Ishikawa (cell line): Measurements from ENCODE around the gene BEAN1.

Source experiments
- CEBPB ChIP-seq: IDR thresholded peaks from 2 replicates; pipeline ENCODE4 v1.6.1; 2012
- CREB1 ChIP-seq: IDR thresholded peaks from 2 replicates; pipeline ENCODE4 v1.6.1; 2012; ENCODE audit warnings: low read depth
- EGR1 ChIP-seq: IDR thresholded peaks from 2 replicates; pipeline ENCODE4 v1.6.1; 2012
- EP300 ChIP-seq: IDR thresholded peaks from 2 replicates; pipeline ENCODE4 v1.6.1; 2012; ENCODE audit warnings: borderline replicate concordance
- FOXM1 ChIP-seq: IDR thresholded peaks from 2 replicates; pipeline ENCODE4 v1.6.1; 2012; ENCODE audit warnings: low read depth, borderline replicate concordance
- NFIC ChIP-seq: IDR thresholded peaks from 2 replicates; pipeline ENCODE4 v1.6.1; 2012
- RAD21 ChIP-seq: IDR thresholded peaks from 2 replicates; pipeline ENCODE4 v1.6.1; 2012; ENCODE audit warnings: low read depth
- TAF1 ChIP-seq: IDR thresholded peaks from 2 replicates; pipeline ENCODE4 v1.6.1; 2012; ENCODE audit warnings: low read depth, mild to moderate bottlenecking
- TCF12 ChIP-seq: IDR thresholded peaks from 2 replicates; pipeline ENCODE4 v1.6.1; 2012; ENCODE audit warnings: low read depth
- TEAD4 ChIP-seq: IDR thresholded peaks from 2 replicates; pipeline ENCODE4 v1.6.1; 2012
- YY1 ChIP-seq: IDR thresholded peaks from 2 replicates; pipeline ENCODE4 v1.6.1; 2012; ENCODE audit warnings: low read depth
- ZBTB7A ChIP-seq: IDR thresholded peaks from 2 replicates; pipeline ENCODE4 v1.6.1; 2012; ENCODE audit warnings: low read depth
- TF ChIP-seq, protein P1 (sequence below): IDR thresholded peaks from 2 replicates; pipeline ENCODE4 v1.6.1; 2012; ENCODE audit warnings: low read depth, mild to moderate bottlenecking
- TF ChIP-seq, protein P2 (sequence below): IDR thresholded peaks from 2 replicates; pipeline ENCODE4 v1.6.1; 2012
- TF ChIP-seq, protein P3 (sequence below): IDR thresholded peaks from 2 replicates; pipeline ENCODE4 v1.6.1; 2012

Gene BEAN1

DNA sequence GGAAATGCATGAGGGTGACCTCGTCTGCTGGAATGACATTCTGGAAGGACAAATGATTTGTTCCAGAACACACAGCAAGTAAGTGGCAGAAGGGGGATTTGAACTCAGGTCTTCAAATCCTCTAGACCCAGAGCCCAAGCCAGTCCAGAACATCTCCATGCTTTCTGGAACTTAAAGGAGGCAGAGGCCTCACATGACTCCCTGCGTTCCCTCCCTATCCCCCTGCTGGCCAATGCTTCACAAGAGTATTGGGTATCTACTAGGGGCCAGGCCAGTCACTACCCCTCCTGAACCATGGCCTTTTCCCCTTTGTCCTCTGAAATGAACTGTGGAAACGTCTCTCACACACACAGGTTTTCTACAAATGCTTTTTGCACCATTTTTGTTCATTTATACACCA lies 7.6 kb upstream of the BEAN1 start:
- TF ChIP-seq CEBPB = no peak
- no peak for TF ChIP-seq EP300
- TF ChIP-seq, protein P1, sequence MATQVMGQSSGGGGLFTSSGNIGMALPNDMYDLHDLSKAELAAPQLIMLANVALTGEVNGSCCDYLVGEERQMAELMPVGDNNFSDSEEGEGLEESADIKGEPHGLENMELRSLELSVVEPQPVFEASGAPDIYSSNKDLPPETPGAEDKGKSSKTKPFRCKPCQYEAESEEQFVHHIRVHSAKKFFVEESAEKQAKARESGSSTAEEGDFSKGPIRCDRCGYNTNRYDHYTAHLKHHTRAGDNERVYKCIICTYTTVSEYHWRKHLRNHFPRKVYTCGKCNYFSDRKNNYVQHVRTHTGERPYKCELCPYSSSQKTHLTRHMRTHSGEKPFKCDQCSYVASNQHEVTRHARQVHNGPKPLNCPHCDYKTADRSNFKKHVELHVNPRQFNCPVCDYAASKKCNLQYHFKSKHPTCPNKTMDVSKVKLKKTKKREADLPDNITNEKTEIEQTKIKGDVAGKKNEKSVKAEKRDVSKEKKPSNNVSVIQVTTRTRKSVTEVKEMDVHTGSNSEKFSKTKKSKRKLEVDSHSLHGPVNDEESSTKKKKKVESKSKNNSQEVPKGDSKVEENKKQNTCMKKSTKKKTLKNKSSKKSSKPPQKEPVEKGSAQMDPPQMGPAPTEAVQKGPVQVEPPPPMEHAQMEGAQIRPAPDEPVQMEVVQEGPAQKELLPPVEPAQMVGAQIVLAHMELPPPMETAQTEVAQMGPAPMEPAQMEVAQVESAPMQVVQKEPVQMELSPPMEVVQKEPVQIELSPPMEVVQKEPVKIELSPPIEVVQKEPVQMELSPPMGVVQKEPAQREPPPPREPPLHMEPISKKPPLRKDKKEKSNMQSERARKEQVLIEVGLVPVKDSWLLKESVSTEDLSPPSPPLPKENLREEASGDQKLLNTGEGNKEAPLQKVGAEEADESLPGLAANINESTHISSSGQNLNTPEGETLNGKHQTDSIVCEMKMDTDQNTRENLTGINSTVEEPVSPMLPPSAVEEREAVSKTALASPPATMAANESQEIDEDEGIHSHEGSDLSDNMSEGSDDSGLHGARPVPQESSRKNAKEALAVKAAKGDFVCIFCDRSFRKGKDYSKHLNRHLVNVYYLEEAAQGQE = no peak
- no peak for TF ChIP-seq YY1
- TF ChIP-seq EGR1 = no peak
- TF ChIP-seq RAD21 = no peak
- no peak for TF ChIP-seq TAF1
- no peak for TF ChIP-seq NFIC
- TF ChIP-seq, protein P2, sequence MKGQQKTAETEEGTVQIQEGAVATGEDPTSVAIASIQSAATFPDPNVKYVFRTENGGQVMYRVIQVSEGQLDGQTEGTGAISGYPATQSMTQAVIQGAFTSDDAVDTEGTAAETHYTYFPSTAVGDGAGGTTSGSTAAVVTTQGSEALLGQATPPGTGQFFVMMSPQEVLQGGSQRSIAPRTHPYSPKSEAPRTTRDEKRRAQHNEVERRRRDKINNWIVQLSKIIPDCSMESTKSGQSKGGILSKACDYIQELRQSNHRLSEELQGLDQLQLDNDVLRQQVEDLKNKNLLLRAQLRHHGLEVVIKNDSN = no peak
- TF ChIP-seq TCF12 = no peak
- no peak for TF ChIP-seq TEAD4
- no peak for TF ChIP-seq ZBTB7A
- no peak for TF ChIP-seq FOXM1
- TF ChIP-seq CREB1 = no peak
- TF ChIP-seq, protein P3, sequence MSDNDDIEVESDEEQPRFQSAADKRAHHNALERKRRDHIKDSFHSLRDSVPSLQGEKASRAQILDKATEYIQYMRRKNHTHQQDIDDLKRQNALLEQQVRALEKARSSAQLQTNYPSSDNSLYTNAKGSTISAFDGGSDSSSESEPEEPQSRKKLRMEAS = no peak

DNA sequence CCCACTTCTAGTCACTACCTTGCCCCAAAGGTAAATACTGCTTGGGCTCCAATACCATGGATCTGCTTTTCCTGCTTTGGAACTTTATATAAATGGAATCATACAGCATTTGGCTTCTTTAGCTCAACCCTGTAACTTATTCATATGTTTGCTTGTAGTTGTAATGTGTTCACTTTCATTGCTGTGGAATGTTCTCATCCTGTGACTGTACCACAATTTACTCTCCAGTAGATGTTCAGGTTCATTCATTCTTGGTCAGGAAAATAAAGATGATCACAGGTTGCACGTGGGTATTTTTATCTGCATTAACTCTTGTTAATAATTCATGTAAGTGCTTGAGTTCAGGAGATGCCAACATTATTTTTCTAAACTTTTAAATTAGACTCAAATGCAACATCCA lies 6.7 kb upstream of the BEAN1 start:
- TF ChIP-seq EP300 = no peak
- TF ChIP-seq ZBTB7A = no peak
- TF ChIP-seq, protein P2 = no peak
- no peak for TF ChIP-seq YY1
- TF ChIP-seq NFIC = no peak
- TF ChIP-seq CEBPB = no peak
- no peak for TF ChIP-seq CREB1
- TF ChIP-seq TCF12 = no peak
- TF ChIP-seq TAF1 = no peak

DNA sequence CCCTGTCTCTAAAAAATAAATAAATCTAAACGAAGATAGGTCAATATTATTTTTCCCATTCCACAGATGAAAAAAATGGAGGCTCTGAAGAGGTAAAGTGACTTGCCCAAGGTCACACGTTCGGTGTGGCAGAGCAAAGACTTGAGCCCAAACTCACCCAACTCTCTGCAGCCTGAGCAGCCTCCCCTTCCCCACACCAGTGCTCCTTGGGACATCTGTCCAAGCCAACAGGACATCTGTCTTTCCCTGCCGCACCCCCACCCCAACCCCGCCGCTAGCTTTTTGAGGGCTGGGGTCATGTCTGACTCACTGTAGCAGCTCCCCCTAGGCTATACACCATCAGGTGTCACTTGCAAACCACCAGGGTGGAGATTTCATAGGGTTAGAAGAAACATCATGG lies 5.2 kb upstream of the BEAN1 start:
- no peak for TF ChIP-seq NFIC
- TF ChIP-seq YY1 = no peak
- no peak for TF ChIP-seq RAD21

DNA sequence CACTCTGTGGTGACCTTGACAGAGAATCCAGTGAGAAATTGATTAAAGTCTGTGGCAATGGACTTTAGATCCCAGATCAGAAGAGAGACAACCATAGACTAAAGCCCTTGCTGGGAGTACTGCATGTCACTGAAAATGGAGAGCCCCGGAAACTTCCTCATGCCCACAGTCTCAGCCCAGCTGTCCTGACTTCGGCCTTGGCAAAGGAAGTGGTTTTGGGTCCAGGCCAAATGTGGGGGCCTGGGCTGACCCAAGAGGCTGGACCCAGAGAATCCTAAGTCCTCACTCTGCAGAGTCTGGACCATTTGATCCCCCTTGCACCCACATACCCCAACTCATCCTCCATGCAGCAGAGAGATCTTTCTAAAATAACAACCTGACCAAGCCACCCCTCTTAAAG lies 4.7 kb upstream of the BEAN1 start:
- TF ChIP-seq FOXM1 (no peak), NFIC (no peak), TCF12 (no peak), TEAD4 (no peak), TAF1 (no peak), RAD21 (no peak), YY1 (no peak), CREB1 (no peak), ZBTB7A (no peak), CEBPB (no peak), EGR1 (no peak), EP300 (no peak)
- TF ChIP-seq, protein P2 = no peak
- TF ChIP-seq, protein P1 = no peak
- TF ChIP-seq, protein P3 = no peak

DNA sequence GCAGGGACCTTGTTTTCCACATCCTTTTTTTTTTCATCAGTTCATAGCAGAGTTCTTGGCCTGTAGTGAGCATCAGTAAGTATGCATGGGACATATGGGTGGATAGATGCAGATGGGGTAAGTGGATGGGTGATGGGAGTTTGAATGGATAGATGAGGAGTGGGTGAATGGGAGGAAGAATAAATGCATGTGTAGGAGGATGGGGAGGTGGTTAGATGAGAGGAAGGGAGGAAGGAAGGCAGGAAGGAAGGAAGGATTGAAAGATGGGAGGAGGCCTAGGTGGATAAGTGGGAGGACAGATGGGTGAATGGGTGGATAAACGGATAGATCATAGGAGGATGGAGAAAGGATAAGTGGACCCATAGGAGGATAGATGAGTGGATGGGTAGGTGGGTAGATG lies 3.9 kb upstream of the BEAN1 start:
- TF ChIP-seq EGR1 (no peak), CEBPB (no peak), RAD21 (no peak), TEAD4 (no peak)

DNA sequence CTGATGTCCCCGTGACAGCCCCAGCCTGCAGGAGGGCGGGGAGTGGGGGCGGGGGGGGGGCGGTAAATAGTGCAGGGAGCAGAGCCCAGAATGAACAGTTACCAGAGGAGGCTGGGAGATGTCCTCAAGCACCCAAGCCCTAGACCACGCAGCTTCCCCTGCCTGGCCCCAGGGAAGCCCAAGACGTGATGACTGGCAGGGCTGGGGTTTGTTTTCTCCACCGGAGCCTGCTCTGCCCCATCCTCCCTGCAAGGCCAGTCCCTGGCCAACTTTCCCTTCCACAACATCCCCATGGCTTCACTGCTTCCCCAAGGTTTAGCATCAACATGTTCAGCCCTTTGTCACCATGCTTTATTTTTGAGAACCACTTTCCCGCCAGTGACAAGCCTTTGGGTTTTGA lies 1.4 kb upstream of the BEAN1 start:
- TF ChIP-seq, protein P1 = no peak
- TF ChIP-seq YY1 (no peak), TCF12 (no peak), CREB1 (no peak), EP300 (no peak), TAF1 (no peak), ZBTB7A (no peak)
- TF ChIP-seq, protein P2 = no peak
